ENCODE results near the gene MVB12B.

DNA sequence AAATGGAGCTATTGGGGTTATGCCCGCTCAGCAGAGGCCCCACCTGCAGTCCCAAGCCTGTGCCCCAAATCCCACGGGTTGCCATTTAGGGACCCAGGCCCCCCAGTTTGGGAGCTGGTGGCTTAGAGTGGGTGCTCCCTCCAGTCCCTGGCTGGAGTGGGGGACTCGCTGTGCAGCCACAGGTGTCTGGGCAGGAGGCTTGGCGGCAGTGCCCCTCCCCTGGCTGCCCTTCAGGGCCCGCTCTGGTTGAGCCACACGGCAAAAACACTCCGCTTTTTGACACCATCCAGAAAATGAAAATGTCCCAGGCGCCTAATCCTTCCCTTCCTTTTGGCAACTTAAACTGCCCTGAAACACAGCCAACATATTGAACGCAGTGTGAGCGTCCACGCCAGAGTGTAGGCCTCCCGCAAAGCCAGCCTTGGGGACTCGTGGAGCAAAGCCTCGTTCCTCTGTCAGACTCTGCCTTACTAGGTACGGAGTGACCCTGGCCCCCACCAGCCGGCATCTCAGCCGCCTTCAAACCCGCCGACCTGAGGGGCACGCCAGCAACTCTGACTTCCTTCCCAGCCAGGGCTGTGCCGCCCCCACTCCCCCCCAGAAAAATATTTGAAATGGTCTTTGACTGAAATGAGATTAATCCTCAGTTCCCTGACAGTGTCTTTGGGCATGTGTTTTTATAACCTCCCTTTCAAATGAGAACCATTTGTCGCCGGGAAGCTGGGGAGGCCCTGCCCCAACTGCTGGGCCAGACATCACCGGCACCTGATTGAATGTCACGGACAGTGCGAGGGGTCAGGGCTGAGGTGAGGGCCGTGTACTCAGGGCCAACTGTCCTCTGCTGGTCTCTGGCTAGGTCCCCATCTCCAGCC is 188.6 kb downstream of the MVB12B start:
- TF ChIP-seq, protein P1, sequence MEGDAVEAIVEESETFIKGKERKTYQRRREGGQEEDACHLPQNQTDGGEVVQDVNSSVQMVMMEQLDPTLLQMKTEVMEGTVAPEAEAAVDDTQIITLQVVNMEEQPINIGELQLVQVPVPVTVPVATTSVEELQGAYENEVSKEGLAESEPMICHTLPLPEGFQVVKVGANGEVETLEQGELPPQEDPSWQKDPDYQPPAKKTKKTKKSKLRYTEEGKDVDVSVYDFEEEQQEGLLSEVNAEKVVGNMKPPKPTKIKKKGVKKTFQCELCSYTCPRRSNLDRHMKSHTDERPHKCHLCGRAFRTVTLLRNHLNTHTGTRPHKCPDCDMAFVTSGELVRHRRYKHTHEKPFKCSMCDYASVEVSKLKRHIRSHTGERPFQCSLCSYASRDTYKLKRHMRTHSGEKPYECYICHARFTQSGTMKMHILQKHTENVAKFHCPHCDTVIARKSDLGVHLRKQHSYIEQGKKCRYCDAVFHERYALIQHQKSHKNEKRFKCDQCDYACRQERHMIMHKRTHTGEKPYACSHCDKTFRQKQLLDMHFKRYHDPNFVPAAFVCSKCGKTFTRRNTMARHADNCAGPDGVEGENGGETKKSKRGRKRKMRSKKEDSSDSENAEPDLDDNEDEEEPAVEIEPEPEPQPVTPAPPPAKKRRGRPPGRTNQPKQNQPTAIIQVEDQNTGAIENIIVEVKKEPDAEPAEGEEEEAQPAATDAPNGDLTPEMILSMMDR (conservative IDR thresholded peaks at IDR 0.05 in 1 of 2, IDR thresholded peaks at IDR 0.05 in 1 of 2; ENCODE audit: extremely low read depth in 1 of 2, insufficient read depth in 1 of 2, low read depth in 1 of 2, low read length in 2 of 2), result no peak
- no peak for TF ChIP-seq EZH2 (IDR thresholded peaks at IDR 0.05; ENCODE audit: borderline replicate concordance, low read length)
